ENCODE results near the gene PHF21B. TPM values are rescaled to one million over a fixed set of nuclear protein-coding genes. Genes with fewer than 3 reads are reported as not detected.

PHF21B gene
- total RNA-seq, 1 experiment from 2014 or later = not detected

- H3K36me3 Mint-ChIP-seq (ENCODE audit: insufficient read depth, unreplicated experiment) = no peaks in the 10 kb centered on the region
- no peak overlapping the region for H3K4me3 Mint-ChIP-seq (ENCODE audit: low read depth, unreplicated experiment)
- no peak for TF ChIP-seq CTCF (IDR thresholded peaks at IDR 0.05; ENCODE audit: unreplicated experiment)
- BruUV-seq (replicated peaks) = no TSS peak
- no peak for DNase-seq
- no peaks in the 10 kb centered on the region for H3K9me3 Mint-ChIP-seq (ENCODE audit: low read depth, unreplicated experiment)
- H3K27me3 Mint-ChIP-seq (ENCODE audit: unreplicated experiment) = peaks cover 67% of the 10 kb centered on the region
- no peak overlapping the region for H3K27ac Mint-ChIP-seq (ENCODE audit: unreplicated experiment)
- CTCF ChIA-PET = no interaction called here
- intact Hi-C loops (cut with micrococcal nuclease; ENCODE audit: unreplicated experiment) = no loop called here
- no peaks in the 10 kb centered on the region for H3K4me1 Mint-ChIP-seq (ENCODE audit: low read depth, unreplicated experiment)
Observed at GRCh38 chr22:44991218-44991617, 18.6 kb downstream of the PHF21B start.

GRCh38 chr22:44990810-44991209 is 19.0 kb downstream of the PHF21B start:
- peaks cover 63% of the 10 kb centered on the region for H3K27me3 Mint-ChIP-seq (ENCODE audit: unreplicated experiment)
- no peak for TF ChIP-seq CTCF (IDR thresholded peaks at IDR 0.05; ENCODE audit: unreplicated experiment)
- no peak for DNase-seq
- H3K4me3 Mint-ChIP-seq (ENCODE audit: low read depth, unreplicated experiment) = no peak overlapping the region
- H3K27ac Mint-ChIP-seq (ENCODE audit: unreplicated experiment) = no peak overlapping the region
- H3K36me3 Mint-ChIP-seq (ENCODE audit: insufficient read depth, unreplicated experiment) = no peaks in the 10 kb centered on the region
- no peaks in the 10 kb centered on the region for H3K4me1 Mint-ChIP-seq (ENCODE audit: low read depth, unreplicated experiment)
- BruUV-seq (replicated peaks) = no TSS peak
- CTCF ChIA-PET = no interaction called here
- intact Hi-C loops (cut with micrococcal nuclease; ENCODE audit: unreplicated experiment) = no loop called here
- no peaks in the 10 kb centered on the region for H3K9me3 Mint-ChIP-seq (ENCODE audit: low read depth, unreplicated experiment)

GRCh38 chr22:44990328-44990727 is 19.5 kb downstream of the PHF21B start:
- H3K9me3 Mint-ChIP-seq (ENCODE audit: low read depth, unreplicated experiment) = no peaks in the 10 kb centered on the region
- peaks cover 58% of the 10 kb centered on the region for H3K27me3 Mint-ChIP-seq (ENCODE audit: unreplicated experiment)
- H3K36me3 Mint-ChIP-seq (ENCODE audit: insufficient read depth, unreplicated experiment) = no peaks in the 10 kb centered on the region
- CTCF ChIA-PET = no interaction called here
- no peak overlapping the region for H3K27ac Mint-ChIP-seq (ENCODE audit: unreplicated experiment)
- DNase-seq = no peak
- intact Hi-C loops (cut with micrococcal nuclease; ENCODE audit: unreplicated experiment) = no loop called here
- no peak overlapping the region for H3K4me3 Mint-ChIP-seq (ENCODE audit: low read depth, unreplicated experiment)
- BruUV-seq (replicated peaks) = no TSS peak
- H3K4me1 Mint-ChIP-seq (ENCODE audit: low read depth, unreplicated experiment) = no peaks in the 10 kb centered on the region
- TF ChIP-seq CTCF (IDR thresholded peaks at IDR 0.05; ENCODE audit: unreplicated experiment) = no peak

GRCh38 chr22:44988671-44989070 is 21.1 kb downstream of the PHF21B start:
- intact Hi-C loops (cut with micrococcal nuclease; ENCODE audit: unreplicated experiment) = no loop called here
- BruUV-seq (replicated peaks) = no TSS peak
- H3K9me3 Mint-ChIP-seq (ENCODE audit: low read depth, unreplicated experiment) = peaks cover 4% of the 10 kb centered on the region
- H3K4me3 Mint-ChIP-seq (ENCODE audit: low read depth, unreplicated experiment) = no peak overlapping the region
- no peaks in the 10 kb centered on the region for H3K36me3 Mint-ChIP-seq (ENCODE audit: insufficient read depth, unreplicated experiment)
- no peak for TF ChIP-seq CTCF (IDR thresholded peaks at IDR 0.05; ENCODE audit: unreplicated experiment)
- H3K27ac Mint-ChIP-seq (ENCODE audit: unreplicated experiment) = no peak overlapping the region
- CTCF ChIA-PET = no interaction called here
- no peaks in the 10 kb centered on the region for H3K4me1 Mint-ChIP-seq (ENCODE audit: low read depth, unreplicated experiment)
- H3K27me3 Mint-ChIP-seq (ENCODE audit: unreplicated experiment) = peaks cover 53% of the 10 kb centered on the region
- no peak for DNase-seq

All from Calu3 (cell line).